Suprapubic skin (tissue), 4 donors: Measurements from ENCODE around the gene C13orf46.

Experiments
- EP300 ChIP-seq: sonication (generic); formaldehyde crosslinking; IDR thresholded peaks from one replicate; pipeline ENCODE4 v1.6.1; 2017; ENCODE audit warnings: antibody characterized with exemption
- POLR2A ChIP-seq, 2 donors: fragments of 450-650 bp; IDR thresholded peaks; one replicate each; pipeline ENCODE4 v1.6.1; 2017; ENCODE audit warnings: antibody characterized with exemption in 2 of 2, mild to moderate bottlenecking in 2 of 2, moderate library complexity in 2 of 2
- POLR2AphosphoS5 ChIP-seq, 3 donors: sonication (generic); formaldehyde crosslinking; IDR thresholded peaks; one replicate each; pipeline ENCODE4 v1.6.1; 2017; ENCODE audit warnings: antibody characterized with exemption in 3 of 3
- TF ChIP-seq, protein P1 (sequence below), 2 donors: fragments of 200-600 bp in 1 of 2; fragments of 450-650 bp in 1 of 2; sonication (generic) in 1 of 2; IDR thresholded peaks; one replicate each; pipeline ENCODE4 v1.5.1; 2016 to 2019; ENCODE audit warnings: antibody characterized with exemption in 2 of 2, mild to moderate bottlenecking in 1 of 2, moderate library complexity in 1 of 2

GRCh38 chr13:114009590-114010400 lies 35.9 kb upstream of the C13orf46 start:
- TF ChIP-seq, protein P1, sequence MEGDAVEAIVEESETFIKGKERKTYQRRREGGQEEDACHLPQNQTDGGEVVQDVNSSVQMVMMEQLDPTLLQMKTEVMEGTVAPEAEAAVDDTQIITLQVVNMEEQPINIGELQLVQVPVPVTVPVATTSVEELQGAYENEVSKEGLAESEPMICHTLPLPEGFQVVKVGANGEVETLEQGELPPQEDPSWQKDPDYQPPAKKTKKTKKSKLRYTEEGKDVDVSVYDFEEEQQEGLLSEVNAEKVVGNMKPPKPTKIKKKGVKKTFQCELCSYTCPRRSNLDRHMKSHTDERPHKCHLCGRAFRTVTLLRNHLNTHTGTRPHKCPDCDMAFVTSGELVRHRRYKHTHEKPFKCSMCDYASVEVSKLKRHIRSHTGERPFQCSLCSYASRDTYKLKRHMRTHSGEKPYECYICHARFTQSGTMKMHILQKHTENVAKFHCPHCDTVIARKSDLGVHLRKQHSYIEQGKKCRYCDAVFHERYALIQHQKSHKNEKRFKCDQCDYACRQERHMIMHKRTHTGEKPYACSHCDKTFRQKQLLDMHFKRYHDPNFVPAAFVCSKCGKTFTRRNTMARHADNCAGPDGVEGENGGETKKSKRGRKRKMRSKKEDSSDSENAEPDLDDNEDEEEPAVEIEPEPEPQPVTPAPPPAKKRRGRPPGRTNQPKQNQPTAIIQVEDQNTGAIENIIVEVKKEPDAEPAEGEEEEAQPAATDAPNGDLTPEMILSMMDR (IDR thresholded peaks at IDR 0.05) = no peak
- TF ChIP-seq EP300 (no peak), POLR2A (IDR thresholded peaks at IDR 0.05) (no peak), POLR2AphosphoS5 (IDR thresholded peaks at IDR 0.05) (no peak)
